Measurements from ENCODE around the gene OR10A6.

Gene OR10A6

GRCh38 chr11:7918141-7918540 lies 12.9 kb downstream of the OR10A6 start:
- no peak overlapping the region for H3K4me3 ChIP-seq (ENCODE audit: control insufficient read depth in 1 of 7, extremely low read depth in 1 of 7, insufficient read depth in 4 of 7, low read depth in 2 of 7, low read length in 6 of 7)
- 94% methylated on average over 2 of the region's 2 CpGs for WGBS (ENCODE audit: insufficient coverage)
- no peak overlapping the region for H3K27ac ChIP-seq (ENCODE audit: insufficient read depth in 1 of 2, low read depth in 1 of 2, low read length in 2 of 2, poor library complexity in 1 of 2, severe bottlenecking in 2 of 2)
- no peaks in the 10 kb centered on the region for H3K9me3 ChIP-seq (ENCODE audit: control extremely low read depth in 1 of 5, control insufficient read depth in 4 of 5, insufficient read depth in 2 of 5, low read depth in 1 of 5, low read length in 4 of 5)
- no peaks in the 10 kb centered on the region for H3K36me3 ChIP-seq (ENCODE audit: control insufficient read depth in 4 of 4, insufficient read depth in 4 of 4, low read length in 3 of 4)
- ChIA-PET POLR2A (no interaction called here), CTCF (no interaction called here)
- no peaks in the 10 kb centered on the region for H3K4me1 ChIP-seq (ENCODE audit: control extremely low read depth in 1 of 4, control insufficient read depth in 4 of 4, insufficient read depth in 4 of 4, low read length in 3 of 4)
- no peaks in the 10 kb centered on the region for H3K27me3 ChIP-seq (replicated peaks in 2 of 5; ENCODE audit: control insufficient read depth in 4 of 5, insufficient read depth in 5 of 5, low read length in 4 of 5)
- DNase-seq, result no peak

GRCh38 chr11:7911011-7911410 lies 20.1 kb downstream of the OR10A6 start:
- H3K36me3 ChIP-seq (ENCODE audit: control insufficient read depth in 4 of 4, insufficient read depth in 4 of 4, low read length in 3 of 4), result no peaks in the 10 kb centered on the region
- H3K9me3 ChIP-seq (ENCODE audit: control extremely low read depth in 1 of 5, control insufficient read depth in 4 of 5, insufficient read depth in 2 of 5, low read depth in 1 of 5, low read length in 4 of 5), result no peaks in the 10 kb centered on the region
- no peaks in the 10 kb centered on the region for H3K4me1 ChIP-seq (ENCODE audit: control extremely low read depth in 1 of 4, control insufficient read depth in 4 of 4, insufficient read depth in 4 of 4, low read length in 3 of 4)
- no peak overlapping the region for H3K4me3 ChIP-seq (ENCODE audit: control insufficient read depth in 1 of 7, extremely low read depth in 1 of 7, insufficient read depth in 4 of 7, low read depth in 2 of 7, low read length in 6 of 7)
- H3K27ac ChIP-seq (ENCODE audit: insufficient read depth in 1 of 2, low read depth in 1 of 2, low read length in 2 of 2, poor library complexity in 1 of 2, severe bottlenecking in 2 of 2), result no peak overlapping the region
- H3K27me3 ChIP-seq (replicated peaks in 2 of 5; ENCODE audit: control insufficient read depth in 4 of 5, insufficient read depth in 5 of 5, low read length in 4 of 5), result peaks cover 0 to 16% (median 6%) of the 10 kb centered on the region in 5 experiments
- CTCF ChIA-PET, result interaction anchor here (0.9 kb wide), 1 partner anchor 17 kb away, joined by 3 read pairs; no protein-coding TSS in a partner anchor
- DNase-seq, result no peak
- POLR2A ChIA-PET, result no interaction called here

- WGBS (ENCODE audit: insufficient coverage), result 76% methylated on average over 2 of the region's 2 CpGs
- no peaks in the 10 kb centered on the region for H3K9me3 ChIP-seq (ENCODE audit: control extremely low read depth in 1 of 5, control insufficient read depth in 4 of 5, insufficient read depth in 2 of 5, low read depth in 1 of 5, low read length in 4 of 5)
- no peaks in the 10 kb centered on the region for H3K4me1 ChIP-seq (ENCODE audit: control extremely low read depth in 1 of 4, control insufficient read depth in 4 of 4, insufficient read depth in 4 of 4, low read length in 3 of 4)
- H3K27me3 ChIP-seq (replicated peaks in 2 of 5; ENCODE audit: control insufficient read depth in 4 of 5, insufficient read depth in 5 of 5, low read length in 4 of 5), result peaks cover 0 to 16% (median 6%) of the 10 kb centered on the region in 5 experiments
- no peak overlapping the region for H3K27ac ChIP-seq (ENCODE audit: insufficient read depth in 1 of 2, low read depth in 1 of 2, low read length in 2 of 2, poor library complexity in 1 of 2, severe bottlenecking in 2 of 2)
- ChIA-PET CTCF (interaction anchor here (0.9 to 1.3 kb wide), 2 partner anchors 16 to 123 kb away, joined by 3 read pairs; no protein-coding TSS in a partner anchor), POLR2A (no interaction called here)
- H3K36me3 ChIP-seq (ENCODE audit: control insufficient read depth in 4 of 4, insufficient read depth in 4 of 4, low read length in 3 of 4), result no peaks in the 10 kb centered on the region
- DNase-seq, result no peak
- H3K4me3 ChIP-seq (ENCODE audit: control insufficient read depth in 1 of 7, extremely low read depth in 1 of 7, insufficient read depth in 4 of 7, low read depth in 2 of 7, low read length in 6 of 7), result no peak overlapping the region
These were observed 20.7 kb downstream of the OR10A6 start for GRCh38 chr11:7910286-7910788.

GRCh38 chr11:7909585-7910285 lies 21.3 kb downstream of the OR10A6 start:
- Histone ChIP-seq H3K4me3 (ENCODE audit: control insufficient read depth in 1 of 7, extremely low read depth in 1 of 7, insufficient read depth in 4 of 7, low read depth in 2 of 7, low read length in 6 of 7) (no peak overlapping the region), H3K9me3 (ENCODE audit: control extremely low read depth in 1 of 5, control insufficient read depth in 4 of 5, insufficient read depth in 2 of 5, low read depth in 1 of 5, low read length in 4 of 5) (no peaks in the 10 kb centered on the region), H3K27me3 (replicated peaks in 2 of 5; ENCODE audit: control insufficient read depth in 4 of 5, insufficient read depth in 5 of 5, low read length in 4 of 5) (peaks cover 0 to 16% (median 6%) of the 10 kb centered on the region in 5 experiments), H3K36me3 (ENCODE audit: control insufficient read depth in 4 of 4, insufficient read depth in 4 of 4, low read length in 3 of 4) (no peaks in the 10 kb centered on the region), H3K4me1 (ENCODE audit: control extremely low read depth in 1 of 4, control insufficient read depth in 4 of 4, insufficient read depth in 4 of 4, low read length in 3 of 4) (no peaks in the 10 kb centered on the region), H3K27ac (ENCODE audit: insufficient read depth in 1 of 2, low read depth in 1 of 2, low read length in 2 of 2, poor library complexity in 1 of 2, severe bottlenecking in 2 of 2) (no peak overlapping the region)
- DNase-seq, result no peak
- WGBS (ENCODE audit: insufficient coverage), result 61% methylated on average over 2 of the region's 2 CpGs
- CTCF ChIA-PET, result interaction anchor here (1.3 kb wide), 1 partner anchor 124 kb away, joined by 3 read pairs; no protein-coding TSS in a partner anchor
- POLR2A ChIA-PET, result no interaction called here

GRCh38 chr11:7907121-7907520 lies 23.9 kb downstream of the OR10A6 start:
- ChIA-PET POLR2A (no interaction called here), CTCF (no interaction called here)
- H3K27ac ChIP-seq (ENCODE audit: insufficient read depth in 1 of 2, low read depth in 1 of 2, low read length in 2 of 2, poor library complexity in 1 of 2, severe bottlenecking in 2 of 2), result no peak overlapping the region
- H3K9me3 ChIP-seq (ENCODE audit: control extremely low read depth in 1 of 5, control insufficient read depth in 4 of 5, insufficient read depth in 2 of 5, low read depth in 1 of 5, low read length in 4 of 5), result no peaks in the 10 kb centered on the region
- no peak for DNase-seq
- no peaks in the 10 kb centered on the region for H3K4me1 ChIP-seq (ENCODE audit: control extremely low read depth in 1 of 4, control insufficient read depth in 4 of 4, insufficient read depth in 4 of 4, low read length in 3 of 4)
- no peak overlapping the region for H3K4me3 ChIP-seq (ENCODE audit: control insufficient read depth in 1 of 7, extremely low read depth in 1 of 7, insufficient read depth in 4 of 7, low read depth in 2 of 7, low read length in 6 of 7)
- H3K36me3 ChIP-seq (ENCODE audit: control insufficient read depth in 4 of 4, insufficient read depth in 4 of 4, low read length in 3 of 4), result no peaks in the 10 kb centered on the region
- 67% methylated on average over 3 of the region's 3 CpGs for WGBS (ENCODE audit: insufficient coverage)
- peaks cover 0 to 22% (median 6%) of the 10 kb centered on the region in 5 experiments for H3K27me3 ChIP-seq (replicated peaks in 2 of 5; ENCODE audit: control insufficient read depth in 4 of 5, insufficient read depth in 5 of 5, low read length in 4 of 5)

GRCh38 chr11:7906481-7906880 lies 24.6 kb downstream of the OR10A6 start:
- H3K4me1 ChIP-seq (ENCODE audit: control extremely low read depth in 1 of 4, control insufficient read depth in 4 of 4, insufficient read depth in 4 of 4, low read length in 3 of 4), result no peaks in the 10 kb centered on the region
- H3K27ac ChIP-seq (ENCODE audit: insufficient read depth in 1 of 2, low read depth in 1 of 2, low read length in 2 of 2, poor library complexity in 1 of 2, severe bottlenecking in 2 of 2), result no peak overlapping the region
- peaks cover 0 to 19% (median 6%) of the 10 kb centered on the region in 5 experiments for H3K27me3 ChIP-seq (replicated peaks in 2 of 5; ENCODE audit: control insufficient read depth in 4 of 5, insufficient read depth in 5 of 5, low read length in 4 of 5)
- no CpG with 5 or more reads among the region's 4 CpGs for WGBS (ENCODE audit: insufficient coverage)
- POLR2A ChIA-PET, result no interaction called here
- no peak overlapping the region for H3K4me3 ChIP-seq (ENCODE audit: control insufficient read depth in 1 of 7, extremely low read depth in 1 of 7, insufficient read depth in 4 of 7, low read depth in 2 of 7, low read length in 6 of 7)
- no peaks in the 10 kb centered on the region for H3K36me3 ChIP-seq (ENCODE audit: control insufficient read depth in 4 of 4, insufficient read depth in 4 of 4, low read length in 3 of 4)
- H3K9me3 ChIP-seq (ENCODE audit: control extremely low read depth in 1 of 5, control insufficient read depth in 4 of 5, insufficient read depth in 2 of 5, low read depth in 1 of 5, low read length in 4 of 5), result no peaks in the 10 kb centered on the region
- no peak for DNase-seq
- CTCF ChIA-PET, result no interaction called here

GRCh38 chr11:7905961-7906429 lies 25.1 kb downstream of the OR10A6 start:
- Histone ChIP-seq H3K36me3 (ENCODE audit: control insufficient read depth in 4 of 4, insufficient read depth in 4 of 4, low read length in 3 of 4) (no peaks in the 10 kb centered on the region), H3K9me3 (ENCODE audit: control extremely low read depth in 1 of 5, control insufficient read depth in 4 of 5, insufficient read depth in 2 of 5, low read depth in 1 of 5, low read length in 4 of 5) (no peaks in the 10 kb centered on the region), H3K4me1 (ENCODE audit: control extremely low read depth in 1 of 4, control insufficient read depth in 4 of 4, insufficient read depth in 4 of 4, low read length in 3 of 4) (no peaks in the 10 kb centered on the region), H3K27ac (ENCODE audit: insufficient read depth in 1 of 2, low read depth in 1 of 2, low read length in 2 of 2, poor library complexity in 1 of 2, severe bottlenecking in 2 of 2) (no peak overlapping the region), H3K27me3 (replicated peaks in 2 of 5; ENCODE audit: control insufficient read depth in 4 of 5, insufficient read depth in 5 of 5, low read length in 4 of 5) (peaks cover 0 to 15% (median 6%) of the 10 kb centered on the region in 5 experiments), H3K4me3 (ENCODE audit: control insufficient read depth in 1 of 7, extremely low read depth in 1 of 7, insufficient read depth in 4 of 7, low read depth in 2 of 7, low read length in 6 of 7) (no peak overlapping the region)
- ChIA-PET CTCF (no interaction called here), POLR2A (no interaction called here)
- WGBS (ENCODE audit: insufficient coverage), result 85% methylated on average over 2 of the region's 3 CpGs
- DNase-seq, result no peak
